NCI-H2196 (cell line): ENCODE results near the gene KCNQ5.
"Not testable (repeated sequence)": the region's sequence is repeated elsewhere in the genome, so short reads cannot be mapped to it uniquely, and the experiment has no call there.

Experiments
- DNase-seq: peaks from one replicate; lab custom pipeline; 2025; ENCODE audit not compliant: unreplicated experiment; lab: John Stamatoyannopoulos, UW

The KCNQ5 gene

DNA sequence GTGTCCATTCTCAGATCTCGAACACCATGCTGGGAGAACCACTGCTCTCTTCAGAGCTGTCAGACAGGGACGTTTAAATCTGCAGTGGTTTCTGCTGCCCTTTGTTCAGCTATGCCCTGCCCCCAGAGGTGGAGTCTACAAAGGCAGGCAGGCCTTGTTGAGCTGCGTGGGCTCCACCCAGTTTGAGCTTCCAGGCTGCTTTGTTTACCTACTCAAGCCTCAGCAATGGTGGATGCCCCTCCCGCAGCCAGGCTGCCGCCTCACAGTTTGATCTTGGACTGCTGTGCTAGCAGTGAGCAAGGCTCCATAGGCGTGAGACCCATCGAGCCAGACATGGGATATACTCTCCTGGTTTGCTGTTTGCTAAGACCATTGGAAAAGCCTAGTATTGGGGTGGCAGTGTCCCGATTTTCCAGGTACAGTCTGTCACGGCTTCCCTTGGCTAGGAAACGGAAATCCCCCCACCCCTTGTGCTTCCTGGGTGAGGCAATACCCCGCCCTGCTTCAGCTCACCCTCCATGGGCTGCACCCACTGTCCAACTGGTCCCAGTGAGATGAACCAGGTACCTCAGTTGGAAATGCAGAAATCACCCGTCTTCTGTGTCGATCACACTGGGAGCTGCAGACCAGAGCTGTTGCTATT lies 362.4 kb downstream of the KCNQ5 start:
- not testable (repeated sequence) for DNase-seq

- no peak for DNase-seq
Observed at GRCh38 chr6:72984981-72985665, 363.3 kb downstream of the KCNQ5 start.

- no peak for DNase-seq
Observed at GRCh38 chr6:72987301-72987700, 365.4 kb downstream of the KCNQ5 start.

DNA sequence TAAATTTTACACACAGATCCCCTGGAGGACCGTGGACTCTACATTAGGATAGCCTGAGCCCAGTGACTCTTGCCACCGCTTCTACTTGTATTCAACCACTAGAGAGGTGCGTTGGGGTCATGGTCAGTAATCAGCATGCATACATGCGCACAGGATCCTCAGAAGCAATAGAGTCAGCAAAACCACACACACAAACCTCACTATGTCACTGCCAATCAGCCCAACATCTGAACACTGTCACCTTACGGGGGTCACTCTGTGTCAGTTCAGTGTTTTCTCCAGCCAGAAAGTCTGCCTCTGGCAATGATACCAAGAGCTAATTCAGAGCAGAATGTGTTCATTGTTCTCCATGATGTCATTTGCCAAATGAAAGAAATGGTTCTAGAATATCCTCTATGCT lies 378.1 kb downstream of the KCNQ5 start:
- no peak for DNase-seq

GRCh38 chr6:73000460-73000859 lies 378.6 kb downstream of the KCNQ5 start:
- no peak for DNase-seq

GRCh38 chr6:73002588-73002987 lies 380.7 kb downstream of the KCNQ5 start:
- no peak for DNase-seq

DNA sequence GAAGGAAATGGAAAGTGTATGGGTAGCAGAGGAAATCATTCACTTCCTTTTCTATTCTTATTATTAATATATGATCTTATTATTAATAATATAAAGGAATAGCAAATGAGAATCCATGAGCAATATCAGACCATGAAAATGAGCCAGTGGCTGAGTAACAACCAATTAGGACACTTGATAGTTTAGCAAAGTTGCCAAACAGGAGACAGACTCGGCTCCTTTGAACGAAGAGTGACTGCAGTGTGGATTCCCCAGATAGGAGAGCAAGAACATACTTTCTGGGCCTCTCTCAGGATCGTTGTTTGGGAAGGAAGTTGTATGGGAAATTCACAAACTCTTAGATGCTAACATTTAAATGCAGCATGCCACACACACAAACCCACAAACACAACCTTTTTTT lies 381.4 kb downstream of the KCNQ5 start:
- DNase-seq, result no peak

DNA sequence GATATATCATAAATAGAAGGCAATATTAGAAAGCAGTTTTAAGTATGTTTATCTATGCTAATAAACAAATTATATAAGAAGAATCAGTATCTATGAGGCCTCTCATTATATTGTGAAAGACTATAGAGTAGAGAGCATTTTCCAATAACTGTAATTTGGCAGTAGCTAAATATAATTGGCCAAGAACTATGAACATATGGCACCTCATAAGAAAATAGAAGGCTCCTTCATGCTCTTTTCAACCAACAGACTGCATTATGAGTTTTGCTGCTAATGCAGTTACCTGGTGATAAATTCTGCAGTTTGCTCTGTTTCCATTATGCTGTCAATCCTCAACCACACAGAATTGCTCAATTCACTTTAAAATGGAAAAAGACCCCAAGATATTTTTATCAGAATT lies 382.4 kb downstream of the KCNQ5 start:
- no peak for DNase-seq

- no peak for DNase-seq
Observed at GRCh38 chr6:73004861-73005260, 383.0 kb downstream of the KCNQ5 start.

DNA sequence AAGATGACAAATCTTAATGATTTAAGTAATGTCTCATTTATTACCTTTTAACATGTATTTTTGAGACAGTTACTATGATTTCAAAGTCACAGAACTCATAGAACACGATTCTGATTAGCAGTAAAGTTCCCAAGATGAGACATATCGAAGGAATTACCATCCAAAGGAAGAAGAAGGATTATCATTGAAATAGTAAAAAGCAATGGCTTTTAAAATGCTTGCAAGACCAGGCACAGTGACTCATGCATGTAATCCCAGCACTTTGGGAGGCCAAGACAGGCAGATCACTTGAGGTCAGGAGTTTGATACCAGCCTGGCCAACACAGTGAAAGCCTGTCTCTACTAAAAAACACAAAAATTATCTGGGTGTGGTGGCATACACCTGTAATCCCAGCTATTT lies 384.3 kb downstream of the KCNQ5 start:
- DNase-seq, result no peak

GRCh38 chr6:73011945-73012344 lies 390.1 kb downstream of the KCNQ5 start:
- DNase-seq, result no peak

DNA sequence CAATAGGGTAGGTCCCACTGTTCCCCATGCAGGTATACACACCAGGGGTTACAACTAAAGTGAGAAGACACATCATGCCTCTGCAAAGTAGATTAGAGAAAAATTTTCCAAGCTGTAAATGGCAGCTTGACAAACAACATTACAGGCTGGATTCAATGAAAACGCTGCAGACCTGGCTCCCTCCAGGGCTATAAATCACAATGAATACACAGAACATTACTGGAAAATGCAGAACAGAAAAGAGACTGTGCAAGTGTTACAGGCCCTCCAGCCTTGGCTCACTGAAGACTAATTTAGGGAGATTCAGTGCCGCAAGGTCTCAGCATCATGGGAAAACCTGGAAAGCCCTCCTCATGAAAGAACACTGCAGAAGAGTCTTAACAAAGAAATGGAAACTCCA lies 395.6 kb downstream of the KCNQ5 start:
- DNase-seq, result no peak

GRCh38 chr6:73024598-73024997 lies 402.7 kb downstream of the KCNQ5 start:
- no peak for DNase-seq

GRCh38 chr6:73027691-73028090 lies 405.8 kb downstream of the KCNQ5 start:
- no peak for DNase-seq

DNA sequence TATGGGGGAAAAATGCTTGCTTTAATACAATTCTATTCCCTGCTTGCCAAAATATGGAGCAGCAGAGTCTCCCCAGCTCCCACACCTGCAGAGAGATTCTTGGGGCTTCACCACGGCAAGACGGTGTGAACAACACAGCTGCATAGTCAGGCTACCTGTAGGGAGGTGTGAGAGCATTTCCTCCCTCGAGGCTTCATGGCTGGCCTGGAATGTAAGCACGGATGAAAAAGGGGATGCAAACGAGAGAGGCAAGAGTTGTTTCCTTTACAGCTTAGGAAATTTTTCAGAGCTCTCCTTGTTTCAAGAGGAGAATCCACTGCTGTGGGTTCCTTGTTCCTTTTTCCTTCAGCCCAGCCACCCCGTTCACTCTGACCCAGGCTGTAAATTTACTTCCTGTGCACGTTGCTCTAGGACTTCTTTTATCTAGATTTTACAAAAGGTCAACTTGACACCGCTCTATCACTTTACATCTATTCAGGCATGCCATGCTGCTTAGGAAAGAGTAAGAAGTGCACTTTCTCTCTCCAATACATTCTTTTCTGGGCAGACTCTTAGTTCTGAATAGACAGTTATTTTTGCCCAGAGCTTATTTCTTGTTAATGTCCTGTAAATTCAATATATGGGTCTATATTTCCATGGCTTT lies 406.4 kb downstream of the KCNQ5 start:
- no peak for DNase-seq

DNA sequence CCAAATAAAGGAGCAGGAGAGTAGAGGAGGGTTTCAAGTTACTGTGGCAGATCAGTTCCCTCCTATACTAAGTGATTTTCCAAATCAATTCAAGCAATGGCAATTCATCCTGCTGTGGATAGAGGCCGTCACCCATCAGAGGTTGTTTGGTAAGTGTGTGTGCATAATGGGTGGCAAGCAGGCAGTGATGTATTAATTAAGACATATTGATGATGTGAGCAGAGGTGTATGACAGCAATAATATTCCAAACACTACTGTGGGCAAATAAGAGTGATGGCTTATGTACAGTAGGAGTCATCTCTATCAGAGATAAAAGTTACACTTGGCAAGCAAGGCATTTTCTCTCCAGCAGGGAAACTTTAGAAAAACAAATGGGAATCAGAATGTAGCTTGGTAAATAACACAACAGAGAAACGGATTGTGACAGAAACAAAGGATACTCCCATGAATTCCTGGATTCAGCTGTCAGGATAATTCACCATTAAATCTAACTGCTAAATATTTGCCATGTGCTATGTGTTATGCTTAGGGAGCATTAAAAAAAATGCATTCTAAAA lies 407.1 kb downstream of the KCNQ5 start:
- DNase-seq, result no peak

DNA sequence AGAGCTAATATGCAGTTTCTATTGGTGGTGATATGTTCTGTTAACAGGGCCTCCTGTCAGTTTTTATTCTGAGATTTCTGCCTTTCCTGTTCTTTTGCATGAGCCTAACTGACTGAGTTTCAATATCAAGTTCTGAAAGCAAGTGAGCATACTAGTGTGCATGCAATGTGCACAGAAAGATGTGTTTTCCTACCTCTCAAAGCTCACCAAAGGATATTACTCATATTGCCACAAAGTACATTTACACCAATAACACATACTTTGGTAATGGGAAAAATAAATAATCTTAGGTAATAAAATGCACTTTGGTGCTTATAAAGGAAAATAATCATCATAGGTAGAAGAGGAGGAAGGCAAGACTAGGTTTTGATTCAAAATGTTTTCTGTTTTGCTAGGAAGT lies 408.4 kb downstream of the KCNQ5 start:
- no peak for DNase-seq

GRCh38 chr6:73030791-73031782 lies 409.2 kb downstream of the KCNQ5 start:
- no peak for DNase-seq

DNA sequence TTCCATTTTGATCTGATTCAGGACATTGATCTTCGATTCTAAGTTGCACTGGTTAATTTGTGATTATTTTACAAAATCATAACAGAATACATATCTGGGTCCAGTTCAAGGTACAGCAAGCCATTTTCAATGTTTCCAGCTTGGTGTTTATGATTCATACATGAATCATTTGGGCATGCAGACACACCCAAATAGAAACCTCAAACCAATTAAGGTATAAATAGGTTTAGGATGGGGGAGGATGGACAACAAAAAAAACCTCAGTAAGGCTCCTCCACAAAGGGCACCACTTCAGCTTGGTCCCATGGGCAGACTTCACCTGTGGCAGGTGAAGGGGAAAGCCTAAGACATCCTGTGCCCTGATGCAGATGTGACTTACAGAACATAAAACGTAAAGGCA lies 410.7 kb downstream of the KCNQ5 start:
- DNase-seq, result no peak

- DNase-seq, result no peak
Observed at GRCh38 chr6:73036689-73037088, 414.8 kb downstream of the KCNQ5 start.

GRCh38 chr6:73041051-73041450 lies 419.2 kb downstream of the KCNQ5 start:
- no peak for DNase-seq
